ENCODE measurements around the gene NMNAT2.

NMNAT2 gene

GRCh38 chr1:183272390-183272848 lies 145.8 kb downstream of the NMNAT2 start:
- H3K4me3 ChIP-seq (ENCODE audit: low read depth, low read length) = no peak overlapping the region
- TF ChIP-seq, protein P1, sequence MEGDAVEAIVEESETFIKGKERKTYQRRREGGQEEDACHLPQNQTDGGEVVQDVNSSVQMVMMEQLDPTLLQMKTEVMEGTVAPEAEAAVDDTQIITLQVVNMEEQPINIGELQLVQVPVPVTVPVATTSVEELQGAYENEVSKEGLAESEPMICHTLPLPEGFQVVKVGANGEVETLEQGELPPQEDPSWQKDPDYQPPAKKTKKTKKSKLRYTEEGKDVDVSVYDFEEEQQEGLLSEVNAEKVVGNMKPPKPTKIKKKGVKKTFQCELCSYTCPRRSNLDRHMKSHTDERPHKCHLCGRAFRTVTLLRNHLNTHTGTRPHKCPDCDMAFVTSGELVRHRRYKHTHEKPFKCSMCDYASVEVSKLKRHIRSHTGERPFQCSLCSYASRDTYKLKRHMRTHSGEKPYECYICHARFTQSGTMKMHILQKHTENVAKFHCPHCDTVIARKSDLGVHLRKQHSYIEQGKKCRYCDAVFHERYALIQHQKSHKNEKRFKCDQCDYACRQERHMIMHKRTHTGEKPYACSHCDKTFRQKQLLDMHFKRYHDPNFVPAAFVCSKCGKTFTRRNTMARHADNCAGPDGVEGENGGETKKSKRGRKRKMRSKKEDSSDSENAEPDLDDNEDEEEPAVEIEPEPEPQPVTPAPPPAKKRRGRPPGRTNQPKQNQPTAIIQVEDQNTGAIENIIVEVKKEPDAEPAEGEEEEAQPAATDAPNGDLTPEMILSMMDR (IDR thresholded peaks at IDR 0.05; ENCODE audit: borderline replicate concordance, insufficient read depth, low read depth, low read length) = no peak

- TF ChIP-seq, protein P1 (IDR thresholded peaks at IDR 0.05; ENCODE audit: borderline replicate concordance, insufficient read depth, low read depth, low read length) = no peak
Measured at GRCh38 chr1:183270541-183271141, 147.5 kb downstream of the NMNAT2 start.

GRCh38 chr1:183267646-183268431 lies 150.3 kb downstream of the NMNAT2 start:
- no peak overlapping the region for H3K4me3 ChIP-seq (ENCODE audit: low read depth, low read length)
- TF ChIP-seq, protein P1 (IDR thresholded peaks at IDR 0.05; ENCODE audit: borderline replicate concordance, insufficient read depth, low read depth, low read length) = no peak

More at GRCh38 chr1:183270541-183271141, 147.5 kb downstream of the NMNAT2 start:
- H3K4me3 ChIP-seq (ENCODE audit: low read depth, low read length) = no peak overlapping the region

DNA sequence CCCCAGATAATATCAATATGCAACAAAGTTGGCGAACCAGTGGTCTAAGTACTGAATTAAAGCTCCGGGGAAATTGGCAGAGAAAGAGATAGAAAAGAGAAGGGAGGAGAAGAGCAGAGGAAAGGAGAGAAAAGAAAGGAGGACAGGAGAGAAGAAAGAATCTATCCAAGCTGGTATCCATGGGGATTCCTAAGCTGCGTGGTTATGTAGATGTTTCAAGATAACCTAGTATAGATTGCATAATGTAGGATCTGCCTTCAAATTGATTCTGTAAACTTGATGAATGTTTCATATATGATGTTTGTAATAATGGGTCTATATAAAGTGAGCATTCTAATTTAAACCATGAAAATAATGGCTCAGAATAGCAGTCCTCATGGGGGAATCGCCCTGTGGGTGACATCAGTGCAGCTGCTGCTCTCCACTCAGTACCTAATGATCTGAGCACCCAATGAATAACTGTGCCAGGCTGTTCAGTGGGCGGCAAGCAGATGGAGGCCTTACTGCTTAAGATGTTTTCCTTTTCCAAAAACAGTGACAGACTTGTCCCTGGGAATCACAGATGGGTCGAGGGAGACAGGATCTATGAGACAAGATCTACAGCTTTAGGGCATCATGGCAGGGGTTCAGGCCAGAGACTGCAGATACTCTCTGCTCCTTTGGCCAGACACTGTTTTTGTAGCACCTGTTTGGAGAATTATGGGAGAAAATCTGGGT lies 154.1 kb downstream of the NMNAT2 start:
- TF ChIP-seq, protein P1 (IDR thresholded peaks at IDR 0.05; ENCODE audit: borderline replicate concordance, insufficient read depth, low read depth, low read length) = no peak
- H3K4me3 ChIP-seq (ENCODE audit: low read depth, low read length) = no peak overlapping the region

- TF ChIP-seq, protein P1 (IDR thresholded peaks at IDR 0.05; ENCODE audit: borderline replicate concordance, insufficient read depth, low read depth, low read length) = no peak
Measured at GRCh38 chr1:183262628-183263200, 155.5 kb downstream of the NMNAT2 start.

DNA sequence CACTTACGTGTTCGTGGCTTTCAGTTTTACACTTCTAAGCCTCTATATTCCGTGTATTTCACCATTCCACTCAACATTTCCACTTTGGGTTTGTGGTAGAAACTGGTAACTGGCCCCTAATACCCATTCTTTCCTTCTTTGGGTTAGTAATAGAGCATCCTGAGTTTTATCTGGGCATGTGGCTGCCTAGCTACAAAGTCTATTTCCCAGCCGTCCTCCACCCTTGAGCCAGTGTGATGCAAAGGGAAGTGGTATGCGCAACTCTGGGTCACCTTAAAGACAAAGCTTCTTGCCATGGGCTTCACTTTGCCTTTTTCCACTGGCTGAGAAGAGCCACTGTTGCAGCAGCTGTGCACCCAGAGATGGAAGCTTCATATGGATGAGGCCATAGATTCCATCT lies 158.3 kb downstream of the NMNAT2 start:
- TF ChIP-seq, protein P1 (IDR thresholded peaks at IDR 0.05; ENCODE audit: borderline replicate concordance, insufficient read depth, low read depth, low read length) = no peak
- H3K4me3 ChIP-seq (ENCODE audit: low read depth, low read length) = no peak overlapping the region

More at GRCh38 chr1:183262628-183263200, 155.5 kb downstream of the NMNAT2 start:
- no peak overlapping the region for H3K4me3 ChIP-seq (ENCODE audit: low read depth, low read length)

All from GM12875 (cell line).